Keratinocyte (primary cell): ENCODE measurements around the gene SMARCD1.

Experiments used
- CTCF ChIP-seq, 3 experiments: IDR thresholded peaks in 1 of 3; conservative IDR thresholded peaks in 1 of 3; optimal IDR thresholded peaks in 1 of 3; 2 replicates in 2 of 3; 3 replicates in 1 of 3; pipeline versions ENCODE3 to v1.5.1; 2011; ENCODE audit warnings: low read length in 3 of 3, mild to moderate bottlenecking in 3 of 3, moderate library complexity in 2 of 3, control low read depth in 1 of 3, inconsistent platforms in 1 of 3; ENCODE audit not compliant: insufficient read depth in 2 of 3; ENCODE audit errors: extremely low read depth in 1 of 3
- EZH2 ChIP-seq: IDR thresholded peaks from one replicate; pipeline ENCODE4 v1.6.1; 2012; ENCODE audit warnings: inconsistent platforms, mild to moderate bottlenecking, low read length, moderate library complexity

- TF ChIP-seq CTCF (optimal IDR thresholded peaks at IDR 0.05 in 1 of 3, IDR thresholded peaks at IDR 0.05 in 1 of 3, conservative IDR thresholded peaks at IDR 0.05 in 1 of 3; ENCODE audit: extremely low read depth in 1 of 3, insufficient read depth in 2 of 3, low read length in 3 of 3) = no peak
- TF ChIP-seq EZH2 = no peak
Measured at GRCh38 chr12:50075808-50076170, 9.4 kb upstream of the SMARCD1 start.
